GM18873 (cell line): ENCODE data around the gene PDILT.
"Not testable (repeated sequence)": the region's sequence is repeated elsewhere in the genome, so short reads cannot be mapped to it uniquely, and the experiment has no call there.

Source experiments
- ATAC-seq: cut with Tn5 transposase; IDR thresholded peaks from one replicate; pipeline ENCODE4 v1.9.1; 2021; ENCODE audit warnings: mild to moderate bottlenecking, moderate library complexity, moderate number of reproducible peaks; ENCODE audit not compliant: unreplicated experiment, low FRiP score

The PDILT gene

DNA sequence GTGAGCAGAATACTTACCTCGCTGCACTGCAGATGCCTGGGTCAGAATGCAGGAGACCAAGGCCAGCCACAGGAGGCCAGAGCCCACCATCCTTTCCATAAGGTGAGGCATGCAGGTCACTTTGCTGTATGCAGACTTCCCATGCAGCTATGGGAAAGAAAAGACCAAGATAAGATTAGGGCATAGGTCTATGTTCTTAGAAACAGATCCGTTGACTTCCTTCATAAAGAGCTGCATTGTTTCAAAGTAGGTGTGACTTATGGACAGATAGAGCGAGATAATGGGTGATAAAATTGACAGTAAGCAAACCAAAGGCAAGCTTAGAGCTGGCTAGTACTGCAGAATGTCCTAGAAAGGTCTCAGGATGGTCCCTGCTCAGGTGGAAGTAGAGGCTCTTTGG, 78.2 kb downstream of the PDILT start:
- ATAC-seq = no peak

DNA sequence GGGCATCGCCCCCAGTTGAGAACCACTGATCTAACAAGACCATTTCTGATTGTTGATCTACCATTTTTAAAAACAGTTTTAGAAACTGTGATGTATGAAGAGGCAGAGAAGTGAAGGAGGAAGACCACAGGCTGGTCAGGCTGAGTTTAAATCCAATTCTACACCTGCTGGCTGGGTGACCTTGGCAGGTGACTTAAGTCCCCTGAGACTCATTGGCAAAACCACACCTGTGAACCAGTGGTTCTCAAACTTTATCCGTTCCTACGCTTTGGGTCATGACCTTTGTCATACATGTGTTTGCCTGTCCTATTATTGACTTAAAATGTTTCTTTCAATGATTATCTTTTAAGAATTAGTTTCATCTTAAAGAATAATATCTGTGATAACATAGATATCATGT, 79.5 kb downstream of the PDILT start:
- ATAC-seq = no peak

GRCh38 chr16:20323591-20324117, 80.9 kb downstream of the PDILT start:
- no peak for ATAC-seq

- ATAC-seq = no peak
Measured at GRCh38 chr16:20322696-20323095, 81.8 kb downstream of the PDILT start.

GRCh38 chr16:20321671-20322070, 82.9 kb downstream of the PDILT start:
- ATAC-seq = no peak

DNA sequence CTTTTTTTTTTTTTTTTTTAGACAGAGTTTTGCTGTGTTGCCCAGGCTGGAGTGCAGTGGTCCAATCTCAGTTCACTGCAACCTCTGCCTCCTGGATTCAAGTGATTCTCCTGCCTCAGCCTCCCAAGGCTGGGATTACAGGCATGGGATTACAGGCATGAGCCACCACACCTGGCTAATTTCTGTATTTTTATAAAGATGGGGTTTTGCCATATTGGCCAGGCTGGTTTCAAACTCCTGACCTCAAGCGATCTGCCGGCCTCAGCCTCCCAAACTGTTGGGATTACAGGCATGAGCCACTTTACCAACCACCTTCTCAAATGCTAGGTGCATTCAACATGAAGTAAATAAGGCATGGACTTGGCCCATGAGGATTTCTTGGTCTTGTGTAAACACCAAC, 83.5 kb downstream of the PDILT start:
- ATAC-seq = not testable (repeated sequence)

GRCh38 chr16:20320592-20320991, 83.9 kb downstream of the PDILT start:
- ATAC-seq = no peak

- no peak for ATAC-seq
Measured at GRCh38 chr16:20320178-20320577, 84.4 kb downstream of the PDILT start.

DNA sequence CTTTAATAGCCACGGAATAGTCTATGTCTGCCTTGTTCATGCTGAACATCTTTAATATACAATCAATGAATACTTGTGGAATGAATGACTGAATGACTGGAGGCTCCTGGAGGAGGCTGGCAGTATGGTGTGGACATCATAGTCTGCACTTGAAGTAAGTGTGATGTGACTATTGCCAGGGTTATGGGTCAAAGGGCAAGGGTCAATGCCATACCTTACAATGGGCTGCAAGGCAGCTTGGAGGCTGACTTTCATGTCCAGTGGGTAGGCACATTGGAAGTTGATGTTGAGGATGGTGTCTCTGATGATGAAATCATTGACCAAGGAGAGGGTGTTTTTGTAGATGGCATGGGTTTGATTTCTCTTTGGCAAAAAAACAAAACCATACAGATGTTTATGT, 85.1 kb downstream of the PDILT start:
- ATAC-seq = no peak

DNA sequence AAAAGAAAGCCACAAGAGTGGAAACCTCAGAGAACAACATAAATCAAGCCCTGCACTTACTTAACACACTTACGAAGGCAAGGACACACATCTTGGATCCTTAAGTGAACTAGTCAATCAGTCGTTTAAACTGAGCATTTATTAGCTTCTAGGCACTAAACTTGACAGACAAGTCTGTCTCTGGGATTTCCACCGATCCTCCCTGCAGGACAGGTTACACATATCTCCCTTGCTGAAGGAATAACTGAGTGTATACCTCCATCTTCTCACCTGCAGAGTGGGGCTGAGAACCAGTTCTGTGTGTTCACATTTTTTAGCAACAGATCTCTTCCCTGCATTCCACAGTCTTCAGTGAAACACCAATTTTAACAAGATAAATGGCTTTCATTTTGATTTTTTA, 86.1 kb downstream of the PDILT start:
- no peak for ATAC-seq

- ATAC-seq = no peak
Measured at GRCh38 chr16:20318006-20318405, 86.5 kb downstream of the PDILT start.

DNA sequence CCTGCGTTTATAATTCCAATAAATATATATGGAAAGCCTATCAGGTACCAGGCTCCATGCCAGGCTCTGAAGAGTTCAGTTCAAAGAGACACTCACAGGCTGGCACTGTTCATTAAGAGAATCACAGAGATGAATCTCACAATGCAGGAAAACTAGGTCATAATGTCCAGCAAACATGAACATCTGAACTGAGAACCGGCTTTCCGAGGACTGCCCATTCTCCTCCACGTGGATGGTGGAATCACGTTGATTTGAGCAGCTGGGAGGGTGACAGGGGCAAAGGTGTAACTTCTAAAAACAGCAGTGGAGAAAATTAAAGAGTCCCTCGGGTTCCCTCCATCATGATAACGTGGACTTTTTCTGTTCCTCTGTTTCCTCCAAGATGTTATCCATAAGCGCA, 87.4 kb downstream of the PDILT start:
- ATAC-seq = no peak

DNA sequence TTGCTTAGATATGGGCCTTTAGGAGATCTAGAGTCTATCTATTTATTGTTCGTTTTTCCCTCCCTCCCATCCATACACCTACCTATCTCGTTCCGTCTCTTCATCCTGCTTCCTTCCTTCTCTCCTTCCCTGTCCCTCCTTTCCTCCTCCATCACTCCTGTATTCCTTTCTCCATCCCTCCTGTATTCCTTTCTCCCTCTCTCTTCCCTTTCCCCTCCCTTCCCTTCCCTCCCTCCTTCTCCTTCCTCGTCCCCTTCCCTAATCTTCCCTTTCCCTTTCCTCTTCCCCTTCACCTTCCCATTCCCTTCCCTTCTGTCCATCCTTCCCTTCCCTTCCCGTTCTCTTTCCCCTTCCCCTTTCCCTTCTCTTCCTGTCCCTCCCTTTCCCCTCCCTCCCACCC, 87.8 kb downstream of the PDILT start:
- ATAC-seq = no peak

GRCh38 chr16:20315764-20316163, 88.8 kb downstream of the PDILT start:
- ATAC-seq = no peak

DNA sequence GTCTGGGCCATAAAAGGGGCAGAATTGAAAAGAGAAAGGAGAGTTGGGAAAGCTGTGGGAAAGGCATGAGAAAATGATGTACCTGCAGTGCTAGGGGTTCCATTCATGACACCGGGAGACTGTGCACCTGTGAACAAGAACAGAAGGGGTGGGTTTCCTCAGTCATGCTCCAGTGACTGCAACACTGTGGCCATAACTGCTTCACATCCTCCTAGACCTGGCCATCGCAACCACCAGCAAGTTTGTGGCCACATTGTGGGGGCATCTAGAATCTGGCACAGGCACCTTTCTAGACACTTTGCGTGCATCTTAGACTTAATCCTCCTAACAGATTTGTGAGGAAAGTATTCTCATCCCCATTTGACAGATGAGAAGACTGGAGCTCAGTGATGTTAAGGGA, 90.0 kb downstream of the PDILT start:
- ATAC-seq = no peak

DNA sequence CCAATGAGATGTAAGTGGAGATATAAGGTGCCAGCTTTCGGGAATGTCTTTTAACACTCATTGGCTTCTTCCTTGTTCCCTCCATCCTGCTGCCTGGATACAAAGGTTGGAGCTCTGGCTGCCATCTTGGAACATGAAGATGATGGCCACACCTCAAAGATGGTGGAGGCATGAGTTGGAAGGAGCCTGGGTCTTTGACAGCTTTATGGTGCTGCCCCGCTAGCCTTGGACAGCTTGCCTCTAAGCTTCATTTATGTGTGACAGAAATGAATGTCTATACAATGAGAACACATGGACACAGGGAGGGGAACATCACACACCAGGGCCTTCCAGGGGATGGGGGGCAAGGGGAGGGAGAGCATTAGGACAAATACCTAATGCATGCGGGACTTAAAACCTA, 90.8 kb downstream of the PDILT start:
- no peak for ATAC-seq

- ATAC-seq = not testable (repeated sequence)
Measured at GRCh38 chr16:20312536-20313095, 91.9 kb downstream of the PDILT start.

GRCh38 chr16:20311548-20311947, 93.0 kb downstream of the PDILT start:
- no peak for ATAC-seq

DNA sequence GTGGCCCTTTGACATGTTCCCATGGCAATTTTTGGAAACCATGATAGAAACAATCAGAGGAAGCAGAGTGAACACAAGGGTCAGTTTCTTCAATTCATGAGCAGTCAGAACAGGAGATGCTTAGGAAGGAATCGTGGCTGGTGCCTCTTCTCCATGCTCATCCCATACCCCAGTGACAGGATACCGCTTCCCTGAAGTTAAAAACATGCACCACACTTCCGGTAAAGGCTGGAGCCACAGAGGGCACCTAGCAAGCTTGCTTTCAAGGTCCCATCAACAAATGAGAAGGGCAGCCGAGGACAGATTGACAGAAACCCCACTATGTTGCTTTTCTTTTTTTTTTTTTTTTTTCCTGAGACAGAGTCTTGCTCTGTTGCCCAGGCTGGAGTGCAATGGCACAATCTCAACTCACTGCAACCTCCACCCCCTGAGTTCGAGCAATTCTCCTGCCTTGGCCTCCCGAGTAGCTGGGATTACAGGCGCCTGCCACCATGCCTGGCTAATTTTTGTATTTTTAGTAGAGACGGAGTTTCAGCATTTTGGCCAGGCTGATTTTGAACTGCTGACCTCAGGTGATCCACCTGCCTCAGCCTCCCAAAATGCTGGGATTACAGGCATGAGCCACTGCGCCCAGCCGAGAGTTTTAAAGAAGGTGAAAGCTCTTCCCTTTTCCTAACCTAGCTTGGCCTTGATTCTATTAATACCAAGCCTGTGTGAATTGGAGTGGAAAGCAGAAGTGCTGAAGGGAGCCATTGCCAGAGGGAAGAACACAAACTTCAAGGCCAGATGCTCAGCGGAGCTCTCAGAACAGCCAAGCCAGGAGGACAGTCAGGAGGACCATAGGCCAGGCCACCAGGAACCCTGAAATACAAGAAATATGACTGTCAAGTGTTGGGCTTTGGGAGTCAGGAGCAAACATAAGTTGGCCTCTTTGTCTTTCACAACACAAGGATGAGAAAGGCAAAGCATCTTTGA, 93.8 kb downstream of the PDILT start:
- ATAC-seq = no peak

- ATAC-seq = no peak
Measured at GRCh38 chr16:20309786-20310185, 94.8 kb downstream of the PDILT start.
